ENCODE measurements around the gene KIAA1549. TPM values are rescaled to one million over a fixed set of nuclear protein-coding genes. Genes with fewer than 3 reads are reported as not detected.

Gene KIAA1549
- total RNA-seq, 2 experiments from 2014 or later: not detected

GRCh38 chr7:138849701-138850100 lies 131.5 kb downstream of the KIAA1549 start:
- CTCF ChIA-PET: no interaction called here

GRCh38 chr7:138848056-138848980 lies 132.9 kb downstream of the KIAA1549 start:
- ATAC-seq (ENCODE audit: poor library complexity) (no peak), DNase-seq (no peak)
- Histone ChIP-seq H3K4me3 (ENCODE audit: low read length) (no peak overlapping the region), H3K36me3 (ENCODE audit: insufficient read depth, low read length) (no peaks in the 10 kb centered on the region), H3K27ac (ENCODE audit: low read depth in 1 of 2, low read length in 2 of 2) (no peak overlapping the region), H3K27me3 (ENCODE audit: control insufficient read depth in 1 of 2, insufficient read depth in 2 of 2, low read length in 2 of 2) (no peaks in the 10 kb centered on the region), H3K9me3 (ENCODE audit: control insufficient read depth in 1 of 2, insufficient read depth in 1 of 2, low read length in 2 of 2) (no peaks in the 10 kb centered on the region), H3K4me1 (ENCODE audit: insufficient read depth, low read length) (no peaks in the 10 kb centered on the region)
- POLR2A ChIA-PET: no interaction called here
- no peak overlapping the region for H3K27ac Mint-ChIP-seq
- CTCF ChIA-PET: interaction anchor here (1.1 kb wide), 1 partner anchor 10 kb away, joined by 3 read pairs; no protein-coding TSS in a partner anchor
- no peak for TF ChIP-seq CTCF (IDR thresholded peaks at IDR 0.05)
- no peak overlapping the region for H3K4me3 Mint-ChIP-seq
- no peaks in the 10 kb centered on the region for H3K27me3 Mint-ChIP-seq
- no peaks in the 10 kb centered on the region for H3K4me1 Mint-ChIP-seq (ENCODE audit: low read depth)
- H3K9me3 Mint-ChIP-seq: no peaks in the 10 kb centered on the region
- intact Hi-C loops (cut with DNase I, micrococcal nuclease): no loop called here
- no peaks in the 10 kb centered on the region for H3K36me3 Mint-ChIP-seq (ENCODE audit: low read depth)

More at GRCh38 chr7:138849701-138850100, 131.5 kb downstream of the KIAA1549 start:
- intact Hi-C loops (cut with DNase I, micrococcal nuclease): no loop called here
- H3K27ac Mint-ChIP-seq: no peak overlapping the region
- no peaks in the 10 kb centered on the region for H3K36me3 ChIP-seq (ENCODE audit: insufficient read depth, low read length)
- no peak overlapping the region for H3K4me3 Mint-ChIP-seq
- POLR2A ChIA-PET: no interaction called here
- H3K9me3 Mint-ChIP-seq: no peaks in the 10 kb centered on the region
- no peaks in the 10 kb centered on the region for H3K27me3 Mint-ChIP-seq
- no peaks in the 10 kb centered on the region for H3K9me3 ChIP-seq (ENCODE audit: control insufficient read depth in 1 of 2, insufficient read depth in 1 of 2, low read length in 2 of 2)
- ATAC-seq (ENCODE audit: poor library complexity) (no peak), DNase-seq (no peak)
- no peaks in the 10 kb centered on the region for H3K36me3 Mint-ChIP-seq (ENCODE audit: low read depth)
- no peak overlapping the region for H3K4me3 ChIP-seq (ENCODE audit: low read length)
- H3K27ac ChIP-seq (ENCODE audit: low read depth in 1 of 2, low read length in 2 of 2): no peak overlapping the region
- no peak for TF ChIP-seq CTCF (IDR thresholded peaks at IDR 0.05)
- H3K4me1 Mint-ChIP-seq (ENCODE audit: low read depth): no peaks in the 10 kb centered on the region
- no peaks in the 10 kb centered on the region for H3K4me1 ChIP-seq (ENCODE audit: insufficient read depth, low read length)
- H3K27me3 ChIP-seq (ENCODE audit: control insufficient read depth in 1 of 2, insufficient read depth in 2 of 2, low read length in 2 of 2): no peaks in the 10 kb centered on the region

GRCh38 chr7:138845711-138846110 lies 135.5 kb downstream of the KIAA1549 start:
- no peaks in the 10 kb centered on the region for H3K4me1 ChIP-seq (ENCODE audit: insufficient read depth, low read length)
- no peak for ATAC-seq (ENCODE audit: poor library complexity)
- H3K4me1 Mint-ChIP-seq (ENCODE audit: low read depth): no peaks in the 10 kb centered on the region

More at GRCh38 chr7:138845711-138846110, 135.5 kb downstream of the KIAA1549 start:
- H3K27ac ChIP-seq (ENCODE audit: low read depth in 1 of 2, low read length in 2 of 2): no peak overlapping the region
- no peaks in the 10 kb centered on the region for H3K27me3 ChIP-seq (ENCODE audit: control insufficient read depth in 1 of 2, insufficient read depth in 2 of 2, low read length in 2 of 2)
- Mint-ChIP-seq H3K27ac (no peak overlapping the region), H3K36me3 (ENCODE audit: low read depth) (no peaks in the 10 kb centered on the region), H3K4me3 (no peak overlapping the region), H3K27me3 (peaks cover under 1% of the 10 kb centered on the region), H3K9me3 (no peaks in the 10 kb centered on the region)
- H3K4me3 ChIP-seq (ENCODE audit: low read length): no peak overlapping the region
- no peak for TF ChIP-seq CTCF (IDR thresholded peaks at IDR 0.05)
- H3K9me3 ChIP-seq (ENCODE audit: control insufficient read depth in 1 of 2, insufficient read depth in 1 of 2, low read length in 2 of 2): no peaks in the 10 kb centered on the region
- H3K36me3 ChIP-seq (ENCODE audit: insufficient read depth, low read length): no peaks in the 10 kb centered on the region
- intact Hi-C loops (cut with DNase I, micrococcal nuclease): no loop called here
- ChIA-PET CTCF (no interaction called here), POLR2A (no interaction called here)
- DNase-seq: no peak

Measured in CD4-positive, alpha-beta T cell (primary cell).